Hematopoietic multipotent progenitor cell treated with erythropoietin and hydrocortisone succinate and interleukin-3 and kit ligand, for 15 days (in vitro differentiated cells): Measurements from ENCODE around the gene METTL2A.
"Not testable (repeated sequence)": the region's sequence is repeated elsewhere in the genome, so short reads cannot be mapped to it uniquely, and the experiment has no call there.

Experiments used
- DNase-seq: peaks from one replicate; pipeline ENCODE4 v3.0.0-alpha.2; 2015; ENCODE audit warnings: low spot score

METTL2A gene

GRCh38 chr17:62471380-62471880 is 47.7 kb downstream of the METTL2A start:
- DNase-seq = not testable (repeated sequence)

DNA sequence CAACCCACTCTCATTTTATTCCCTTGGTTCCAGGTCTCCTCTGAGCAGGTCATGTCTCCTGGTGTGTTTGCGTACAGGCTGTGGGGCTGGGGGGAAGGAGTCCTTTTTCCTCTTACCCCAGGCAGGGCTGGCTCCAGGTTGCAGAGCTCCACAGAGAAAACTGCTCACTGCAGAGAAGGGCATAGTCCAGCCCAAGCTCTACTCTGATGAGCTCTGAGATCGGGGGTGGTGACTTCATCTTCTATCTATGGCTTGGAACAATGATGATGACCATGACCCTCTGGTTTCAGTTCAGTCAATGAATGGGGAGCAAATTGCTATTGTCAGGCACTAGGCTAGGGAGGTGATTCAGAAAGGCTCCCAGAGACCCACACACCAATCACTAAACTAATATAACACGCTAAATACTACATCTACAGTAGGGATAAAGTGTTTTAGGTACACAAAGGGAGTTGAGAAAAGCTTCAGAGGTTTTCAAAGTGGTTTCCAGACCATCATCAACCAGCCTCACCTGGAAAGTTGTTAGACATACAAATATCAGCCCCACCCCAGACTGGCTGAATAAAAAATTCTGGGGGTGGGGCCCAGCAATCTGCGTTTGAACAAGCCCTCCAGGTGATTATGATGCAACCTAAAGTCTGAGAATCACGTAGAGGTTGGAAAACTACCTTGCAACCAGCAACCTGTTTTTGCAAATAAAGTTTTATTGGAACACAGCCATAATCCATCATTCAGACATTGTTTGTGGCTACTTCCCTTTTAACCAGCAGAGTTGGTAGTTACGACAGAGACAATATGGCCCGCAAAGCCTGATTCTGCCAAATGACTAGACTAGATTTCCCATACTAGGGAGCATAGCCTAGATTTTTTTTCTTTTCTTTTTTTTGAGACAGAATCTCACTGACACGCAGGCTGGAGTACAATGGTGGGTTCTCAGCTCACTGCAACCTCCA is 49.6 kb downstream of the METTL2A start:
- DNase-seq = not testable (repeated sequence)

GRCh38 chr17:62477111-62477510 is 53.4 kb downstream of the METTL2A start:
- DNase-seq = not testable (repeated sequence)

GRCh38 chr17:62477718-62478408 is 54.2 kb downstream of the METTL2A start:
- DNase-seq = peak; percentile 24

DNA sequence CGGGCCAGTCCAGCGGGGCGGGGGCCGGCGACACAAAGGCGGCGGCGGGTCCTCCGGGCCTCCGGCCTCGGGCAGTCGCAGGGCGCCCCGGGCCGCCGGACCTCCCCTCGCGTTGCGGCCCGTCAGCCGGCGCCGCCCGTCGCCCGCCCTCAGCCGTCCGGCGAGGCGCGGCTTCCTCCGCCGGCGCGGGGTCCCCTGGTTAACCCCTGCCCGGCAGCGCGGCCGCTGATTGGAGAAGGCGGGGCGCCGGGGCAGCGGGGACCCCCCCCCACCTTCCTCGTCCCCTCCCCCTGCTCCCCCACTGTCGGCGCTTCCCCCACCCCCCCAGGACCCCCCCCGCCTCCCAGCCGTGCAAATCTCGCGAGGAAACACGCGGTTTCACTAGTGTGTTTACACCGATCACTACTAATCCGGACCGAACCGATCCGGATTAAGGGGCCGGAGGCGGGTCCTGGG is 54.8 kb downstream of the METTL2A start, which contains the start of gene TLK2:
TSS of gene TLK2 (plus strand) at position 402 of the 456 bp plus-strand sequence. CDS start 2,301 bp downstream, outside the sequence.
- DNase-seq = peak; percentile 52

GRCh38 chr17:62478880-62479638 is 55.4 kb downstream of the METTL2A start:
- peak; percentile 38 for DNase-seq

- DNase-seq = peak; percentile 15
Observed at GRCh38 chr17:62479639-62480258, 56.1 kb downstream of the METTL2A start.

GRCh38 chr17:62482553-62482952 is 58.9 kb downstream of the METTL2A start:
- not testable (repeated sequence) for DNase-seq

DNA sequence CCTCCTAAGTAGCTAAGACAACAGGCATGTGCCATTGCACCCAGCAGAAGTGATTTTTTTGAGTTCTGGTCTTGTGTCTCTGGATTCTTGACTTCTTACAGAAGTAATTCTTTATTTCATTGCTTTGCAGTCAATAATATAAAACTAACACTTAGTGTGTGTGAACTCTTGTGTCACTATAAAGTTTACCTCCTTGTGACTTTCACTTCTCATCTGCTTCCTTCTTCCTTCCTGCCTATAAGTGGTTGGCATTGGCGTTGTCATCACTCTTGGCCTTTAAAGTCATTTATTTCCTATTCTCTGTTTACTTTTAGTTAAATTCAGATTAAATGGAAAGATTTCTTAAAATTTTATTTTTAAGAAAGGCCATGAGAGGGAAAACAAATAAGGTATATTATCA is 67.3 kb downstream of the METTL2A start:
- not testable (repeated sequence) for DNase-seq

DNA sequence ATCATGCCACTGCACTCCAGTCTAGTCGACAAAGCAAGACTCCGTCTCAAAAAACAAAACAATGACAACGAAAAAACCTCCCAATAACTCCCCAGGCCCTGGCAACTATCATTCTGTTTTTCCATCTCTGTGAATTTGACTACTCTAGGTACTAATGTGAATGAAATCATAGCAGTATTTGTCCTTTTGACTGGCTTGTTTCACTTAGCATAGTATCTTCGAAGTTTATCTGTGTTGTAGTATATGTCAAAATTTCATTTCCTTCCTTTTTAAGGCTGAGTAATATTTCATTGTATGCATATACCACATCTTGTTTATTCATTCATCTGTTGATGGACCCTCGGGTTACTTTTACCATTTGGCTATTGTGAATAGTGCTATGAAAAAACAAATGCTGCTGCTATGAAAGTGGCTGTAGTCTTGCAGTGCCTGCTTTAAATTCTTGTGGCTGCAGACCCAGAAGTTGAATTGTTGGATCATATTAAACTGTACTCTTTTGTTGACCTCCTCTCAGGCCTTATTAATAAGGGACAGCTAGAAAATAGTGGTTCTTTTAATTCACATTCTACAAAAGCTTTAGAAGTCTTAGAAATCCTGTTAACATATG is 69.5 kb downstream of the METTL2A start:
- DNase-seq = not testable (repeated sequence)

GRCh38 chr17:62494073-62494472 is 70.4 kb downstream of the METTL2A start:
- DNase-seq = not testable (repeated sequence)

DNA sequence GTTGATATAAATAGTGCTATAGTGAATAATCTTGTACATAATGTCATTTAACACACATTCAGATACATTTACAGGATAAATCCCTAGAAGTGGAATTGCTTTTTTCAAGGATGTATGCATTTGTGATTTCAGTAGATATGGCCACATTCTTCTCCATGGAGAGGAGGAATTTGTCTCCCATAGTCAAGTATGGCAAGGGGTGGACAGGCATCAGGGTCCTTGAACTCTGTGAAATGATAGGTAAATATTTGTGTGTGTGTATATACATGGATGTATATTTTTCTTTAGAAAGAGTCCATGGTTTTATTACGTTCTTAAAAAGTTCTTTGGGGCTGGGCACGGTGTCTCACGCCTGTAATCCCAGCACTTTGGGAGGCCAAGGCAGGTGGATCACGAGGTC is 72.6 kb downstream of the METTL2A start:
- not testable (repeated sequence) for DNase-seq

GRCh38 chr17:62498796-62499195 is 75.1 kb downstream of the METTL2A start:
- not testable (repeated sequence) for DNase-seq
